Activated naive CD4-positive, alpha-beta T cell (primary cell): ENCODE results near the gene TAF11L2.
"Not testable (repeated sequence)": the region's sequence is repeated elsewhere in the genome, so short reads cannot be mapped to it uniquely, and the experiment has no call there.

Experiments used
- DNase-seq, 4 experiments: peaks; one replicate each; lab custom pipeline; 2025; lab: John Stamatoyannopoulos, UW

TAF11L2 gene

DNA sequence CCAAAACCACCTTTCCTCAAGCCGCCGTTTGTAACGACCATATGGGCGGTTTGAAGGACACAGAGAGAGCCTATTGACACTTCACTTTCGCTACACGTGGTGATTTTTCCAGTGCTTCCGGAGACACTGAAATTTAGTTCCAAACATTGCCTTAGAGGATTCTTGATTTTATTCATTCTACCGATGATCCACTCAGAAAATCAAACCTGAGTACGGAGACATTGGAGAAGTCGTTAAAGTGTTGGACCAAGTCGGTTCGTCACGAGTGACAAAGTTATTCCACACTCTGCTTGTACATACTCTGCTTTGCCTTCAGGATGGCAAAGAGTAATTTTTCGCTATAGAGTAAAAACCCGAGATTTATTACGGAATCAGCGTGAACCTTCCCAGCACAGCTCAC, 28.5 kb downstream of the TAF11L2 start:
- not testable (repeated sequence) for DNase-seq

DNA sequence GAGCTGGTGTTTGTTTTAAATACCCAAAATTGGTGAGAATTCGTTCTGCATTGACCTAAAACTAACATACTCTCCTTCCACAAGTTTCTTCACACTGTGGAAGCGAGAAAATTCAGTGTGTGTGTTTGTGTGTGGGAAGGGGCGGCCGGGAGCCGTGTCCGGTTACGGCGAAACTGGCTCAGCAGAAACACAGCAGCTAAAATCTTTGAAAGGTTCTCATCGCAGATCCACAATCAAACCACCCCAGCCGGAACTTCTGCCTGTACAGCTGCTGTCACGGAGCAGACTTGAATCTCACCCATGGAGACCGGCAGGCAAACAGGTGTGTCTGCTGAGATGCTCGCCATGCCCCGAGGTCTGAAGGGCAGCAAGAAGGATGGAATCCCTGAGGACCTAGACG, 30.3 kb downstream of the TAF11L2 start, which contains the start of gene TAF11L6:
Gene TAF11L6 (plus strand): TSS at position 301 of the 400 bp plus-strand sequence.
- not testable (repeated sequence) for DNase-seq
